ENCODE results near the gene SEMA4F. TPM values are rescaled to one million over a fixed set of nuclear protein-coding genes. Genes with fewer than 3 reads are reported as not detected.

Gene SEMA4F
- total RNA-seq, 1 experiment from 2014 or later, result 7.6 TPM

- no peak overlapping the region for H3K4me3 Mint-ChIP-seq (ENCODE audit: unreplicated experiment)
- POLR2A ChIA-PET, result no interaction called here
These were observed 21.7 kb upstream of the SEMA4F start for GRCh38 chr2:74632209-74632938.

DNA sequence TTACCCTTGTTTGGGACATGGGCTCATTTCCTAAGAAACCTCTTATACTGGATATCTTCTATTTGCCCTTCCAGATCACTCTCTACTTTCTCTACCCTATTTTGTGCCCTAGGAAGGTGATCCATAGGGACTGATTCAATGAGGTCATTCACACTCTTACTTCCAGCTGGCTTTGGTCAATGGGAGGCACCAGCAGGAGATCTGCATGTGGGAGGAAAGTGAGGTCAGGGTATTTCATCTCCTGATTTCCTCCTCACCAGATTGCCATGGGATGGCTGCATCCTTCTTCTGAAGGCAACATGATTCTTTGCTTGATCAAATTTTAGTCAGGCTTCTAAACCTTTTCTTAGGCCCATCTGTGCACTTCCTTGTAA lies 21.1 kb upstream of the SEMA4F start:
- no peaks in the 10 kb centered on the region for H3K4me1 Mint-ChIP-seq (ENCODE audit: low read depth, unreplicated experiment)
- no peak overlapping the region for H3K27ac Mint-ChIP-seq (ENCODE audit: unreplicated experiment)
- CTCF ChIA-PET, result no interaction called here
- Histone ChIP-seq H3K4me1 (no peaks in the 10 kb centered on the region), H3K4me3 (ENCODE audit: low read depth, low read length) (no peak overlapping the region), H3K9me3 (no peaks in the 10 kb centered on the region), H3K36me3 (ENCODE audit: control insufficient read depth, insufficient read depth, low read length) (no peaks in the 10 kb centered on the region), H3K27me3 (replicated peaks; ENCODE audit: control insufficient read depth, insufficient read depth, low read length) (no peaks in the 10 kb centered on the region)
- TF ChIP-seq, protein P1, sequence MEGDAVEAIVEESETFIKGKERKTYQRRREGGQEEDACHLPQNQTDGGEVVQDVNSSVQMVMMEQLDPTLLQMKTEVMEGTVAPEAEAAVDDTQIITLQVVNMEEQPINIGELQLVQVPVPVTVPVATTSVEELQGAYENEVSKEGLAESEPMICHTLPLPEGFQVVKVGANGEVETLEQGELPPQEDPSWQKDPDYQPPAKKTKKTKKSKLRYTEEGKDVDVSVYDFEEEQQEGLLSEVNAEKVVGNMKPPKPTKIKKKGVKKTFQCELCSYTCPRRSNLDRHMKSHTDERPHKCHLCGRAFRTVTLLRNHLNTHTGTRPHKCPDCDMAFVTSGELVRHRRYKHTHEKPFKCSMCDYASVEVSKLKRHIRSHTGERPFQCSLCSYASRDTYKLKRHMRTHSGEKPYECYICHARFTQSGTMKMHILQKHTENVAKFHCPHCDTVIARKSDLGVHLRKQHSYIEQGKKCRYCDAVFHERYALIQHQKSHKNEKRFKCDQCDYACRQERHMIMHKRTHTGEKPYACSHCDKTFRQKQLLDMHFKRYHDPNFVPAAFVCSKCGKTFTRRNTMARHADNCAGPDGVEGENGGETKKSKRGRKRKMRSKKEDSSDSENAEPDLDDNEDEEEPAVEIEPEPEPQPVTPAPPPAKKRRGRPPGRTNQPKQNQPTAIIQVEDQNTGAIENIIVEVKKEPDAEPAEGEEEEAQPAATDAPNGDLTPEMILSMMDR (IDR thresholded peaks at IDR 0.05; ENCODE audit: insufficient read depth in 1 of 2, low read depth in 1 of 2, low read length in 1 of 2, severe bottlenecking in 1 of 2, unreplicated experiment in 1 of 2), result no peak
- H3K4me3 Mint-ChIP-seq (ENCODE audit: unreplicated experiment), result no peak overlapping the region
- H3K9me3 Mint-ChIP-seq (ENCODE audit: unreplicated experiment), result no peaks in the 10 kb centered on the region
- H3K27me3 Mint-ChIP-seq (ENCODE audit: insufficient read depth, unreplicated experiment), result peaks cover 18% of the 10 kb centered on the region
- POLR2A ChIA-PET, result no interaction called here
- no peaks in the 10 kb centered on the region for H3K36me3 Mint-ChIP-seq (ENCODE audit: insufficient read depth, unreplicated experiment)
- DNase-seq, result no peak
- BruUV-seq (replicated peaks), result no TSS peak
- intact Hi-C loops (cut with micrococcal nuclease; ENCODE audit: unreplicated experiment), result no loop called here

More at GRCh38 chr2:74632209-74632938, 21.7 kb upstream of the SEMA4F start:
- TF ChIP-seq, protein P1 (IDR thresholded peaks at IDR 0.05; ENCODE audit: insufficient read depth in 1 of 2, low read depth in 1 of 2, low read length in 1 of 2, severe bottlenecking in 1 of 2, unreplicated experiment in 1 of 2), result no peak
- Histone ChIP-seq H3K27me3 (replicated peaks; ENCODE audit: control insufficient read depth, insufficient read depth, low read length) (no peaks in the 10 kb centered on the region), H3K36me3 (ENCODE audit: control insufficient read depth, insufficient read depth, low read length) (no peaks in the 10 kb centered on the region), H3K4me3 (ENCODE audit: low read depth, low read length) (no peak overlapping the region), H3K9me3 (no peaks in the 10 kb centered on the region), H3K4me1 (no peaks in the 10 kb centered on the region)
- CTCF ChIA-PET, result no interaction called here
- Mint-ChIP-seq H3K9me3 (ENCODE audit: unreplicated experiment) (no peaks in the 10 kb centered on the region), H3K4me1 (ENCODE audit: low read depth, unreplicated experiment) (no peaks in the 10 kb centered on the region), H3K27ac (ENCODE audit: unreplicated experiment) (no peak overlapping the region), H3K36me3 (ENCODE audit: insufficient read depth, unreplicated experiment) (no peaks in the 10 kb centered on the region), H3K27me3 (ENCODE audit: insufficient read depth, unreplicated experiment) (peaks cover 17% of the 10 kb centered on the region)
- intact Hi-C loops (cut with micrococcal nuclease; ENCODE audit: unreplicated experiment), result no loop called here
- DNase-seq, result no peak
- BruUV-seq (replicated peaks), result no TSS peak

- H3K27me3 Mint-ChIP-seq (ENCODE audit: insufficient read depth, unreplicated experiment), result peaks cover 21% of the 10 kb centered on the region
- H3K9me3 ChIP-seq, result no peaks in the 10 kb centered on the region
- no peak overlapping the region for H3K4me3 ChIP-seq (ENCODE audit: low read depth, low read length)
- BruUV-seq (replicated peaks), result no TSS peak
- DNase-seq, result no peak
- H3K27ac Mint-ChIP-seq (ENCODE audit: unreplicated experiment), result no peak overlapping the region
- H3K27me3 ChIP-seq (replicated peaks; ENCODE audit: control insufficient read depth, insufficient read depth, low read length), result no peaks in the 10 kb centered on the region
- intact Hi-C loops (cut with micrococcal nuclease; ENCODE audit: unreplicated experiment), result no loop called here
- H3K9me3 Mint-ChIP-seq (ENCODE audit: unreplicated experiment), result no peaks in the 10 kb centered on the region
- H3K4me3 Mint-ChIP-seq (ENCODE audit: unreplicated experiment), result no peak overlapping the region
- no peaks in the 10 kb centered on the region for H3K4me1 ChIP-seq
- ChIA-PET POLR2A (no interaction called here), CTCF (no interaction called here)
- no peaks in the 10 kb centered on the region for H3K36me3 ChIP-seq (ENCODE audit: control insufficient read depth, insufficient read depth, low read length)
- no peaks in the 10 kb centered on the region for H3K36me3 Mint-ChIP-seq (ENCODE audit: insufficient read depth, unreplicated experiment)
- TF ChIP-seq, protein P1 (IDR thresholded peaks at IDR 0.05; ENCODE audit: insufficient read depth in 1 of 2, low read depth in 1 of 2, low read length in 1 of 2, severe bottlenecking in 1 of 2, unreplicated experiment in 1 of 2), result no peak
- H3K4me1 Mint-ChIP-seq (ENCODE audit: low read depth, unreplicated experiment), result peaks cover 7% of the 10 kb centered on the region
These were observed 14.5 kb upstream of the SEMA4F start for GRCh38 chr2:74639550-74639949.
